Anterior cingulate cortex (tissue), 58 donors: Measurements from ENCODE around the gene SMARCD1.

Source experiments
- DNase-seq, 58 donors: peaks; one replicate each; lab custom pipeline; 2025; lab: John Stamatoyannopoulos, UW

The SMARCD1 gene

GRCh38 chr12:50056639-50056976 lies 28.5 kb upstream of the SMARCD1 start:
- DNase-seq, result no peak

GRCh38 chr12:50057000-50057841 lies 27.9 kb upstream of the SMARCD1 start, which contains the start of gene ASIC1:
ASIC1 (plus strand) TSS chr12:50057596; CDS start chr12:50058767, 1,171 bp downstream.
- DNase-seq, result peak; percentile 14 to 84 (median 68)

DNA sequence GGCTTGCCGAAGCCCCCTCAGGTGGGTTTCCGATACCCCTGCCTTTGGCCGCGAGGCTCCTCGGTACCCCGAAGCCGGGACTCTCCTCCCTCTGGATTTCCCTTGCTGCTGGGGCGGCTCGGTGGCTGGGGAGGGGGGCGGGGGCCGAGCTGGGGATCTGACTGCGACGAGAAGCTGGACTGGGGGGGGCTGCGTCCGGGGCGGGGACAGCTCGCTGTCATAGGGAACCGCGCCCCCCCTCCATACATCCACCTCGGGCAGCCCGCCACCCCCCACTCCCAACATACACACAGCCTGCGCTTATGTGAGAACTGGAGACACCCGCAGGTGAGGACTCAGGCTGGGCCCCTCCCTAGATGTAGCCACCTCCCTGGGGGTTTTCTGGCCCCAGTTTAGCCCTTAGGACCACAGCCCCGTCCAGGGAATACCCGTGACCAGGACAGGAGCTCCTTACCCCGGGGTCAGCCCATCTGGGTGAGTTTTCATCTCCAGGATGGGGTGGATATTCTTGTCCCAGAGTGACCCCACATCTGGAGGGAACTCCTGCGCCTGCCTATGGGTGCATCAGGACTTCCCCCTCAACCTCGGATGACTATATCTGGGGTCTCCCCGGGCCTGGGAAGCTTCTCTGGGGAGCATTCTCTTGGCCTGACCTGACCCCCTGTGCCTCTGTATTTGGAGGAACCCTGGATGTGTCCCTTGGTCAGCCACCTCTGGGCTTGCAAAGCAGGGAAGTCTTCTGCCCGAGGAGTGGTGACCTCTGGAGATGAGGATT lies 27.1 kb upstream of the SMARCD1 start:
- peak in 9 of 58 donors; percentile 11 to 54 (median 36) for DNase-seq

- DNase-seq, result peak in 3 of 58 donors; percentile 7 to 48 (median 11)
Measured at GRCh38 chr12:50058743-50059312, 26.3 kb upstream of the SMARCD1 start.

- DNase-seq, result no peak
Measured at GRCh38 chr12:50059440-50060119, 25.6 kb upstream of the SMARCD1 start.

- no peak for DNase-seq
Measured at GRCh38 chr12:50060120-50060468, 25.0 kb upstream of the SMARCD1 start.

GRCh38 chr12:50061171-50061570 lies 24.0 kb upstream of the SMARCD1 start:
- DNase-seq, result peak in 2 of 58 donors; percentile 14 to 19

DNA sequence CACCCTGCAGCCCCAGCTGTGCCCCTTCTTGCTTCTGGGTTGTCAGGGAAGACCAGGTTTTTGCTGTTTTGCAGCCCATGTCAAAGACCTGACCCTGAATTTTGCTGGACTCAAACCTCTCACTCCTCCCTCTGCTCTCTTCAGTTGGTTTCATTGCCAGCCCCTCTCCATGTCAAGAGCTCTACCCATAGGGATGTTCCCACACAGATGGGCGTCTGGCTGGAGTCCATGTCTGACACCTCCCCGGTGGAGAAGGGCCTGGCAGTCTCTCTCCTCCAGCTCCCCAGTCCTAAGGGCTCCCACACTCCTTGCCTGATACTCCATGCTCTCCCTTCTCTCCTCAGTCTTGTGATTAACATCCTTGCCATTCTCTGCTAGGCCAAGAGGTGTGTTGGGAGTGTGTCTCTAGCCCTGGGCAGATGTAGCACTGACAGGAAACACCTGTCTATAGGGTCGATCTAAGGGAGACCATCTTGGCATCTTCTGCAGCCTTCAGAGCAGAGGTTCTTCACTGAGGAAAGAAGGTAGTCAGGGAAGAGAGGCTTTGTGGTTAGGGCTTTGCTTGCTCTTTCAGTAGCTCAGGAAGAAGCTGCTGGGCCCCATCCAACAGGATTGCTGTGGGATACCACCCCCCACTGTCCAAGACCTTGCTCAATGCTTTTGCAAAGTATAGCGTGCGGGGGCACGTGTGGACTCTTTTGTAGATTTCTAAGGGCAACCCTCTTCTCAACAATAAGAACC lies 23.0 kb upstream of the SMARCD1 start:
- DNase-seq, result no peak

- DNase-seq, result peak in 31 of 58 donors; percentile 8 to 73 (median 34)
Measured at GRCh38 chr12:50062728-50063460, 22.2 kb upstream of the SMARCD1 start.

DNA sequence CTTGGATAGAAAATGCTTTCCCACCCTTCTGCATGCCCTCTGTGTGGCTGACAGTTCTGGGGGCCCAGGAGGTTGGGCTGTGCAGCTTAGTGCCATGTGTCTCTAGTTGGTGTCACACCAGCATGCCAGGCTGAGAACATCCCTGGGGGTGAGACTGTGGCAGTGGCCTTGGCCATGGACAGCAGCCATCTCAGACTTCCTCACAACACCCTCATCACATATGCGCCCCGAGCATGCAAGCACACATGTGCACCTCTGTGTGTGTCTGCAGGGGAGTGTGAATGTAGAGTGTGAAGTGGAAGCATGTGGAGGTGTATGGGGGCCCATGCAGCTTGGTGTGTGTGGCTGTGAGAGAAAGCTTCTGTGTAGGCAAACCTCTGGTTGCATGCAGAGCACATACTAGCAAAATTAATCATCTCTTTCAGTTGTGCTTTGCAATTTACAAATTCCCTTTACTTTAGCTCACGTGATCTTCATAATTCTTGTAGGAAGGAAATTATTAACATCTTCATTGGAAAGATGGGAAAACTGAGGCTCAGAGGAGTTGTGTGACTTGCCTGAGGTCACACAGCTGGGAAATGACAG lies 19.3 kb upstream of the SMARCD1 start:
- DNase-seq, result no peak

- DNase-seq, result no peak
Measured at GRCh38 chr12:50066402-50066801, 18.7 kb upstream of the SMARCD1 start.

DNA sequence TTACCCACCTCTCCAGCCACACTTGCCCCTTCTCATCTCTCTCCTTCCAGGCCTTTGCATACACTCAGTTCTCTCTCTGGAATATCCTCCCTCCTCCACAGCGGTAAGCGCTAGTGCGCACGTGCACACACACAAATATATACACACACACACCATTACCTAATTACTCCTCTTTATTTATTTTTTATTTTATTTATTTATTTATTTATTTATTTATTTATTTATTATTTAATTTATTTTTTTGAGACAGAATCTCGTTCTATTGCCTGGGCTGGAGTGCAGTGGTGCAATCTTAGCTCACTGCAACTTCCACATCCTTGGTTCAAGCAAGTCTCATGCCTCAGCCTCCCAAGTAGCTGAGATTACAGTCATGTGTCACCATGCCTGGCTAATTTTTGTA lies 16.1 kb upstream of the SMARCD1 start:
- DNase-seq, result no peak

DNA sequence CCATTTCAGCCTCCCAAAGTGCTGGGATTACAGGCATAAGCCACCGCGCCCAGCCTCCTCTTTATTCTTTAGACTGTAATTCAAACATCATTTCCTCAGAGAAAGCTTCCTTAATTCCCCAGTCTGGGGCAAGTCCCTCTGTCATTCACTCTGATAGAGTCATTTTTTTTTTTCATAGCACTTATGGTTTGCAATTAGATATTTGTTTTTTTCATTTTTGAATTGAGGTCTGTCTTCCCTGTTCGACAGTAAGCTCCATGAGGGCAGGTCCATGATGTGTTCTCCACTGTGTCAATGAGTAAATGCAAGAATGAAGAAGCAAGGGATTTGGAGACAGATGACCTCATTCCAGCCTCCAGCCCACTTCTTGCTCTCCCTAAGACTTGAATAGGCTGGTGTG lies 15.6 kb upstream of the SMARCD1 start:
- DNase-seq, result no peak

DNA sequence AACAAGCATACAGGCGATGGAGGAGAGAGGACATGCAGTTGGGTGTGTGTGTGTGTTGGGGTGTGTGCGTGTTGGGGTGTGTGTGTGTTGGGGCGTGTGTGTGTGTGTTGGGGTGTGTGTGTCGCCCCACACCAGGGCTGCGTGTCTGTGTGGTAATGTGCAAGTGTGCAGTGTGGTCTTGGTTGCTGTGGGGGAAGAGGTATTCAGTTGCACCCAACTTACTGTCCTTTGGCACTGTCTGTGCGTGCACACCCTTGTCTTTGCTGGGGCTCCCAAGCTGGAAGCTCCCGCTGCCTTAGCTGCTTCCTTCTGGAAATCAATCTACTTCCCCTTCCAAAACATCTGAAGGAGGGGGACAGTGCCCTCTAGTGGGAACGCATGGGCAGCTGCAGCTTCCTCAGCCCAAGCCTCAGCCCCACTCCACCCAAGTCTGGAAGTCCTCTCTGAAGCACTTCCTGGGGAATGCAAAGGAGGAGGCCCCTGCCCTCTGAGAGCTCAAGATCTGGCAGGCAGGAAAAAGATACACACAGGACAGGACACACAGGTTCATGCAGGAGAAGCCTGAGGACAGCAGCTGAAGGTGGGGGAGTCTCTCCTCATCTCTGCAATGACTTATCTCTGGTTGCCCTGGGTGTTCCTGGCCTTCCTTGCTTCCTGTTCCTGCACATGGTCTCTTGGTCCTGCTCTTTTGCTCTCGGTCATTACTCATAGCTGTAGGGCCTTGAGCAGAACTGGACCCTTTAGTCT lies 14.7 kb upstream of the SMARCD1 start:
- DNase-seq, result peak in 53 of 58 donors; percentile 9 to 87 (median 64)

DNA sequence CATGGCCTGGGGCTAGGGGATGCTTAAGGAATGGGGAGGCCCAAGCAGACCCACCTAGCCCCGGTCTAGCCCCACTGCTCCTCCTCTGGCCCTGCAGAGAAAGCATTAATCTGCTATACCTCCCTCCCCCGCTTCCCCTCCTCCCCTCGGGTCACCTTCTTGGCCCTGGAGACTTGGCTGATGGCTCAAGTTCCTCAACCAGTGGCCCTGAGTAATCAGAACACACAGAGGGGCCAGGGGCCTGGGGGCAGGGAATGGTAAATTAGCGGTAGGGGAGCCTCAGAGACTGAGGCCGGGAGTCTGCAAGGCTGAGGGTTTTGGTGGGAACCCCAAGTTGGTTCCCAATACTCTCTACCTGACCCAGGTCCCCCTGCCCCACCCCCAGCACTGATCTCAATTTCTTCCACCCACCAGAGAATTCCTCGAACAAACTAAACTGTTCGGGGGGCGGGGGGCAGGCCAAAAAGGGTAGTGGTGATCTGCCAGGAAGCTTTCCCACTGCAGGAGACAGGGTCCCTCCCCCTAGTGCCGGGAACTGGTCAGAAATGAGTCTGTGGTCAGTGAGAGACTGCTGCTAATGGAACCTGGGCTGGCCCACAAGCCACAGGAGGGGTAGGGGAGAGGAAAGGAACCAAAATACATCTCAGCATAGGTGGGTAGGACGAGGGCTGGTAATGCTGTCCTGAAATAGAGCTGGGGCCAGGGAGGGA lies 12.8 kb upstream of the SMARCD1 start:
- no peak for DNase-seq

- no peak for DNase-seq
Measured at GRCh38 chr12:50073206-50073605, 11.9 kb upstream of the SMARCD1 start.

DNA sequence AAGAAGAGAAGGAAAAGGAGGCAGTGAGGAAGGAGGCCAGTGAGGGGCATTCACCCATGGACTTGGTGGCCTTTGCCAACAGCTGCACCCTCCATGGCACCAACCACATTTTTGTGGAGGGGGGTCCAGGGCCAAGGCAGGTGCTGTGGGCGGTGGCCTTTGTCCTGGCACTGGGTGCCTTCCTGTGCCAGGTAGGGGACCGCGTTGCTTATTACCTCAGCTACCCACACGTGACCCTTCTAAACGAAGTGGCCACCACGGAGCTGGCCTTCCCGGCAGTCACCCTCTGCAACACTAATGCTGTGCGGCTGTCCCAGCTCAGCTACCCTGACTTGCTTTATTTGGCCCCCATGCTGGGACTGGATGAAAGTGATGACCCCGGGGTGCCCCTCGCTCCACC lies 11.4 kb upstream of the SMARCD1 start:
- DNase-seq, result no peak
